ENCODE measurements around the gene IL19. TPM values are rescaled to one million over a fixed set of nuclear protein-coding genes. Genes with fewer than 3 reads are reported as not detected.

Gene IL19
- total and polyA plus RNA-seq, 2 donors = not detected

DNA sequence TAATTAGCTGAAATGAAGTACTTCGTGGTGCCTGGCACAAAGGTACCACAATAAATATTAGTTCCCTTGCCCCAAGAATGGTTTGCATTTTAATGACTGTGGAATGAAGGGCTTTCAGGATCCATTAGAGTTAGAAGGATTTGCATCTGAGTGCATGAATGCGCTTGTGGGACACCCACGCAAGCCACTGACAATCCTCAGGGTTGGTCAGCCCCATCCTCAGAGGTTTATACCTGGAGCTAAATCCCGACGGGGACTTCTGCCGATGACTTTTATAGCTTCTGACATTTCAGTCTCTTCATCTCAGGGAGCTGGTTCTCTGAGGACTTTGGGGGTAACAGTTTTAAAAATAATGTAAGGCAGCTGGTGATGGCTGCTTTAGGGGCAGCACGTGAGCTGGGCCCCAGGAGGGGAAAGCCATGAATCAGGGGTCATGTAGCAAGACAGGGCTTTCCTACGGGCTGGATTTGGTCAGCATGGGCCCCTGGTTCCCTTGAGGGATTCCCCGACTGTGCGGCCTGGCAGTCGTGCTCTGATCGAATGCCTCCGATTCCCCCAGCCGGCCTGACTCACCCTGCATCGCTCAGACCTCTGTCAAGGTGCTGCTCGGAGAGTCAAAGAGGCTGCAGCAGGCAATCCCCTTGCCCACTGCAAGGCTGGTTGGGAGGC is 22.5 kb downstream of the IL19 start:
- no peaks in the 10 kb centered on the region for H3K4me1 ChIP-seq (ENCODE audit: insufficient read depth)
- no peaks in the 10 kb centered on the region for H3K36me3 ChIP-seq (ENCODE audit: insufficient read depth)
- WGBS = 84% methylated on average over 16 of the region's 16 CpGs
- H3K4me3 ChIP-seq (ENCODE audit: low read depth, low read length) = no peak overlapping the region
- DNase-seq (ENCODE audit: extremely low spot score) = no peak
- no peak overlapping the region for H3K27ac ChIP-seq (ENCODE audit: low read depth)

DNA sequence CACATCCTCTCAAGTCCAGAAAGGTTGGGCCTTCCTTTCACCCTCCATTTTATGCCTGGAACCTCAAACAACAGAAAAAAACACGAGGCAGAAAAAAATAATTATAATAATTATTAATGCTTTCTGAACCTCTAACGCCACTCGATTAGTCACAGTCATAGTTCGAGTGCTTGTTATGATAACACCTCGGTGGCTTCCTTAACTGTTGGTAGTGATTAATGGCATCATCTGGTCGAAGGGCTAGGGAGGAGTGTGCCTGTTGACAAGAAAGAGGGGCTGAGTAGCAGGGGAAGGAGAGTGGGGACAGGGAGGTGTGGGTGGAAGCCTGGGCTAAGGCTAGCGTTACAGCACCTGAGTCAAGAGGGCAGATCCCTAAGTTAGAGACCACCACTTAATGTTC is 23.0 kb downstream of the IL19 start:
- Histone ChIP-seq H3K27ac (ENCODE audit: low read depth) (no peak overlapping the region), H3K4me3 (ENCODE audit: low read depth, low read length) (no peak overlapping the region), H3K36me3 (ENCODE audit: insufficient read depth) (no peaks in the 10 kb centered on the region), H3K4me1 (ENCODE audit: insufficient read depth) (no peaks in the 10 kb centered on the region)
- no peak for DNase-seq (ENCODE audit: extremely low spot score)
- WGBS = 74% methylated on average over 7 of the region's 7 CpGs

DNA sequence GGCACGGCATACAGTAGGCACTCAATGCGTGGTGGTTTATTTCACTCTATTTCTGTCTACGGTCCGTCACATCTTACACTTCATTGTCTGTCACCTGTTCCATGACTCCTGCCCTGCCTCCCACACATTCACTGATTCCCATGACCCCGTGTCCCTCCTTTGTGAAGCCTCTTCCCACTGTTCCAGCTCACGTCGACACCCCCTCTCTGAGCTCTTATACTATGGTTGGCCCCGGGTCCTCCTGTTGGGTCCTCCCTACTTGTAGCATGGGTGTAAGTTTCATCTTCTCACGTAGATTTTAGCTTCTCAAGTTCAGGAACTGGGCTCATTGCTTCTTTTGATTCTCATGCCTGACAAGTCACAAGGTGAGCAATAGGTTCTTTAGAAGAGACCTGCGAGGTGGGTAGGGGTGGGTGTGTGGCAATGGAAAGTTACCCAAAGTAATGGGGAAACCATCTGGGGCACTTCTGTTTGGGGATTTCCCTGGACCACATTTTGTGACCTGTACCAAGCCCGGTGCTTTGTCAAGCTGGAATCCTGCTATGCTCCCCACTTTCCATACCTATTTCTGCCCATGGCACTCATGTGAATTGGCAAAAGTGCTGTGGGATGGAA is 23.8 kb downstream of the IL19 start:
- Histone ChIP-seq H3K36me3 (ENCODE audit: insufficient read depth) (no peaks in the 10 kb centered on the region), H3K4me1 (ENCODE audit: insufficient read depth) (no peaks in the 10 kb centered on the region), H3K27ac (ENCODE audit: low read depth) (no peak overlapping the region), H3K4me3 (ENCODE audit: low read depth, low read length) (no peak overlapping the region)
- WGBS = 87% methylated on average over 11 of the region's 11 CpGs
- DNase-seq (ENCODE audit: extremely low spot score) = no peak

DNA sequence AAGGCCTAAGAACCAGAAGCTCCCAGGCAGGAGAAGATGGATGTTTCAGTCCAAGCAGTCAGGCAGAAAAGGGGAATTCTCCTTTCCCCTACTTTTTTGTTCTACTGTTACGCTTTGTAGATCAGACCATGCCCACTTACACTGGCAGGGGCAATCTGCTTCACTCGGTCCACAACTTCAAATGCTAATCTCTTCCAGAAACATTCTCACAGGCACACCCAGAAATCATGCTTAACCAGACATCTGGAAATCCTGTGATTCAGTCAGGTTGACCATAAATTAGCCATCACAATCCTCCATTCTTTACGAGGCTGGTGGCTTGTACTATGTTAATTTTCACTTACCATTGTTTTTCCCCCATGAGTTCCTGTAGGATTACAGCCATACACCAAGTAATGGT is 25.5 kb downstream of the IL19 start:
- WGBS = 73% methylated on average over 3 of the region's 3 CpGs
- H3K4me3 ChIP-seq (ENCODE audit: low read depth, low read length) = no peak overlapping the region
- H3K27ac ChIP-seq (ENCODE audit: low read depth) = no peak overlapping the region
- H3K36me3 ChIP-seq (ENCODE audit: insufficient read depth) = no peaks in the 10 kb centered on the region
- H3K4me1 ChIP-seq (ENCODE audit: insufficient read depth) = no peaks in the 10 kb centered on the region
- no peak for DNase-seq (ENCODE audit: extremely low spot score)

DNA sequence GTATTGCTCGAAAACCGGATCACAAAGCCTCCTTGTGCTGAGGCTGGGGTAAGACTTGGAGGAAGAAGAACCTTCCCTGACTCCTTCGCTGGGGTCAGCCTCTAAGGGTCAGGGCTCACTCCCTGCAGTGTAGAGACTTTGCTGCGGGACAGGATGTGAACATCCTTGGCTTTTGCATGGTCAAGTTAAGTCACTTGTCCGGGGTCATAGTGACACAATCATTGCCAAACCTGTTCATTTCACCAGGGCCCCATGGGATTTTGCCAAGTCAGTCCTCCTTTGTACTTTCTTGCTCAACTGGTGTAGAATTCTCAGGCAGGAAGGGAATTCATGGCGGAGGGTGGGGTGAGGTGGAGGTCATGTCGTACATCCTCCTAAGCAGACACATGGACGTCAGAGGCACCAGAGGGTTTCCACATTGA is 26.4 kb downstream of the IL19 start:
- Histone ChIP-seq H3K27ac (ENCODE audit: low read depth) (no peak overlapping the region), H3K36me3 (ENCODE audit: insufficient read depth) (no peaks in the 10 kb centered on the region), H3K4me3 (ENCODE audit: low read depth, low read length) (no peak overlapping the region), H3K4me1 (ENCODE audit: insufficient read depth) (no peaks in the 10 kb centered on the region)
- no peak for DNase-seq (ENCODE audit: extremely low spot score)
- WGBS = 86% methylated on average over 8 of the region's 8 CpGs

DNA sequence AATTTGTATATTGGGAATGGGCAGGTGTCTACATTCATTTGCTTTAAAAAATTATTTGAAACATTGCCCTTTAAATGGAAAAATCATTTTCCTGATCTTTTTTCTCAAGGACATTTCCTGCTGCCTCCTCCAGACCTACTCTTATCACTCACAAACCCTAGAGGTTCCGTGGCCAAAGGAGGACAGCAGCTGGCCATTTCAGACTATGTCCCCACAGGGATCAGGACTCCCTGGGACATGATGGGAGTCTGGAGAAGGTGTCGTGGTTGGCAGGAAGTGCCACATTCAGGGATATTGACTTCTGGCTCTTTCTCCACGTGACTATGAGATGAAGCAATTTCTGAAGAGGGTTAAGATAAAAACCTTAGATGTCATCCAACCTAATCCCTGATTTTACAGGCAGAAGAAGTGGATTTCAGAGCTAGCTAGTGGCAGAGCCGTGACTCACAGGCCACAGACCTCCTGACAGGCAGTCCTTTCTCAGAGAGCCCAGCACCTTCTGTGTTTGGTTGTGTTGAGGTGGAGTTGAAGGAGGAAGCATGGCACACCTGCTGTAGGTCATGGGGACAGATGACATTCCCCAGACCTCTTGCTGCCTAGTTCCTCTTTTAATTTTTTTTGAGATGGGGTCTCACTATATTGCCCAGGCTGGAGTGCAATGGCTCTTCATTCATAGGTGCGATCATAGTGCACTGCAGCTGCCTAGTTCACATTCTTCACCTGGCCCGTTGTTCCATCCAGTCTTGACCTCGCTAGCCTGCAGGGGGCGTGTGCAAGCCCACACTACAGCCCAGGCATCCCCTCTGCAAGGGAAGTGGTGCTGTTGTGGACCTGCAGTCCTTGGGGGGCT is 27.2 kb downstream of the IL19 start:
- no peak overlapping the region for H3K4me3 ChIP-seq (ENCODE audit: low read depth, low read length)
- H3K27ac ChIP-seq (ENCODE audit: low read depth) = no peak overlapping the region
- H3K36me3 ChIP-seq (ENCODE audit: insufficient read depth) = no peaks in the 10 kb centered on the region
- no peak for DNase-seq (ENCODE audit: extremely low spot score)
- H3K4me1 ChIP-seq (ENCODE audit: insufficient read depth) = no peaks in the 10 kb centered on the region
- WGBS = 49% methylated on average over 8 of the region's 8 CpGs

DNA sequence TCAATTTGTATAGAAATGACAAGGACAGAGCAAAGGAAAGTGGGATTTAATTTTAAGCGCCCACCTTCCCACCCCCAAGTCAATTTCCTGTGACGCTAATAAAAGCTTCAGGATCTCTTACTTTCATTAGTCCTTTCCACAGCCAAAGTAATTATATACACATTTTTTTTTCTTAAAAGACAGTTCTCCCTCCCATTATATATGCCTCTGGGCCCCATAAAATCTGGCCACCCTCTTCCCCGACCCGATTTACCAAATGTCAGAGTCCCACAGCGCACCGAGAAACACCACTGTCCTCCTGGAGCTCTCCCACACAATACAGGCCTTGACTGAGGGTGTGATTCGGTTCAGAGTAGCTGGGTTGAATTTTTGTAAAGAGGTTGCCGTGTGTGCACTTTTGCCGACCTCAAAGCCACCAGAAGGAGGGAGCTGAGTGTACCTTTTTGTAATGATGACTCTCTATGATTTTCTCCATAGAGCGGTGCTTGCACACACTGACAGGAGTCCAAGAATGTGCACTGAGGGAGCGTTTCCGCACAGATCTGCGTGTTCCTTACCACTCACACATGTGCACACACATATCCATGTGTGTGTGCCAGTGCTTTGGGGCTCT is 27.9 kb downstream of the IL19 start:
- Histone ChIP-seq H3K36me3 (ENCODE audit: insufficient read depth) (no peaks in the 10 kb centered on the region), H3K27ac (ENCODE audit: low read depth) (no peak overlapping the region), H3K4me3 (ENCODE audit: low read depth, low read length) (no peak overlapping the region), H3K4me1 (ENCODE audit: insufficient read depth) (no peaks in the 10 kb centered on the region)
- DNase-seq (ENCODE audit: extremely low spot score) = no peak
- 76% methylated on average over 13 of the region's 13 CpGs for WGBS

DNA sequence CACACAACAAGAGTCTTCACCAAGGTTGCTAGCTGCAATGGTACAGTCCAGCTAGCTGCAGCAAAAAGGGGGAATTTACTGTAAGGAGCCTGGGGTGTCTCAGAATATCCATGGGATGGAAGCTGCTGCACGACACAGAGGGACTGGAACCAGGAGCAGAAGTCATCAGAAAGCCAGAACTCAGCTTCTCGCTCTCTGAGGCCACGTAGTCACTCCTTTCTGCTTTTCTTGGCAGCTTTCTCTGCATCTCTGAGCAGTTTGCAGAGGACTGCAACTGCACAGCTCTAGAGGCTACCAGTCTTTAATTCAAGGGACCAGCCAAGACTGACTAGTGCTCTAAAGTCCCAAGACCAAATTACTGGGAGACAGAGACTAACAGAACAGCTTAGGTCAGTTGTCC is 28.7 kb downstream of the IL19 start:
- 83% methylated on average over 3 of the region's 3 CpGs for WGBS
- Histone ChIP-seq H3K36me3 (ENCODE audit: insufficient read depth) (no peaks in the 10 kb centered on the region), H3K4me1 (ENCODE audit: insufficient read depth) (no peaks in the 10 kb centered on the region), H3K4me3 (ENCODE audit: low read depth, low read length) (no peak overlapping the region), H3K27ac (ENCODE audit: low read depth) (no peak overlapping the region)
- DNase-seq (ENCODE audit: extremely low spot score) = no peak

DNA sequence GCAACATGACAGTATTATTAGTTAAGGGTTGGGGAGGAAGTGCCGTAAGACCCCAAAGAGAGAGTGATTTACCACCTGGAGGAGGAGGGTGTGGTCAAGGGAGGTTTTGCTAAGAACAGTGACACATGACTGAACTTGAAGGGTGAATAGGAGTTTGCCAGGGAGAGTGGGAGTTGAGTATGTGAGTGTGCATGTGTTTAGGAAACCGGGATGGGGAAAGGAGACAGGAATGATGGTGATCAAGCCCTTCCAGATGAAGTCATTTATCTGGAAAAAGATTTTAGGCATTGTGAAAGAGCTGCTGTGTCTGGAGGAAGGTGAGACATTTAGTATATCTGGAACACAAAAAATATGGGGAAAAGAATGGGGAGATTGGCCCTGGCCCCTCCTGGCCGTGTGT is 29.8 kb downstream of the IL19 start:
- no peak for DNase-seq (ENCODE audit: extremely low spot score)
- WGBS = 74% methylated on average over 3 of the region's 3 CpGs
- no peak overlapping the region for H3K4me3 ChIP-seq (ENCODE audit: low read depth, low read length)
- no peaks in the 10 kb centered on the region for H3K36me3 ChIP-seq (ENCODE audit: insufficient read depth)
- no peak overlapping the region for H3K27ac ChIP-seq (ENCODE audit: low read depth)
- H3K4me1 ChIP-seq (ENCODE audit: insufficient read depth) = no peaks in the 10 kb centered on the region

DNA sequence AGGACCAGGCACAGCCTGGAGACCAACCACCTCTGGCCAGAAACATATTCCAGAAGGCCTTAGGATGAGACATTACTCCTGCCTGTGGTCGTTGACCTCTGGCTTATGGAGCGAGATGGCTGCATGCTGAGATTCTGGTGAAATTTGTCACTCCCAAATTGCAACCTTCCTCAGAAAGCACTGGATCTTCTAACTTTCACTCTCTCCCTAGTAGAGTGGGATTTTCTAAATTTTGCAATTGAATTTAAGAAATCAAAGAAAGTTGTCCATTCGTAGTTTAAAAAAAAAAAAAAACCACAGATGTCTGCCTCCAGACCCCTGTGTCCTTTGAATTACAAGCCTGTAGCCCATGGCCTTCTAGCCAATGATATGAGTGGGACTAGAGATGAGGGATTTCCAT is 30.3 kb downstream of the IL19 start:
- 84% methylated on average over 3 of the region's 3 CpGs for WGBS
- no peak for DNase-seq (ENCODE audit: extremely low spot score)
- Histone ChIP-seq H3K4me3 (ENCODE audit: low read depth, low read length) (no peak overlapping the region), H3K27ac (ENCODE audit: low read depth) (no peak overlapping the region), H3K36me3 (ENCODE audit: insufficient read depth) (no peaks in the 10 kb centered on the region), H3K4me1 (ENCODE audit: insufficient read depth) (no peaks in the 10 kb centered on the region)

DNA sequence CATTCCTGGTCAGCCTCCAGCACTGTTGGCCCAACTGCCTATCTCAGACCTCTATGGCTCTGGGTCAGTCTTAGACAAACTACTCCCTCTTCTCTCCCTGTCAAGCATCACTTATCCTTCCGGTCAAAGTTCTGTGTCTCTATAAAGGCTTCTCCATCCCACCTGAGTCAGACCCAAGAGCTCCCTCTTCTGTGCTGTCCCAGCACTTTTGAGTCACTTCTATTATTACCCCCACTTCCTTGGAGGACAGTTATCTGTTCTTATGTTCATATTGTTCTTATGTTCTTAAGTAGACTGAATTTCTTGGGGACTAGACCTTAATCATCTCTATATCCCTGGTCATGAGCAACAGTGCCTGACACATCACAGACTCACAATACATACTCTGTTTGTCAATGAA is 30.9 kb downstream of the IL19 start:
- no peak for DNase-seq (ENCODE audit: extremely low spot score)
- Histone ChIP-seq H3K36me3 (ENCODE audit: insufficient read depth) (no peaks in the 10 kb centered on the region), H3K27ac (ENCODE audit: low read depth) (no peak overlapping the region), H3K4me1 (ENCODE audit: insufficient read depth) (no peaks in the 10 kb centered on the region), H3K4me3 (ENCODE audit: low read depth, low read length) (no peak overlapping the region)
- WGBS = 89% methylated on average over 1 of the region's 1 CpG

DNA sequence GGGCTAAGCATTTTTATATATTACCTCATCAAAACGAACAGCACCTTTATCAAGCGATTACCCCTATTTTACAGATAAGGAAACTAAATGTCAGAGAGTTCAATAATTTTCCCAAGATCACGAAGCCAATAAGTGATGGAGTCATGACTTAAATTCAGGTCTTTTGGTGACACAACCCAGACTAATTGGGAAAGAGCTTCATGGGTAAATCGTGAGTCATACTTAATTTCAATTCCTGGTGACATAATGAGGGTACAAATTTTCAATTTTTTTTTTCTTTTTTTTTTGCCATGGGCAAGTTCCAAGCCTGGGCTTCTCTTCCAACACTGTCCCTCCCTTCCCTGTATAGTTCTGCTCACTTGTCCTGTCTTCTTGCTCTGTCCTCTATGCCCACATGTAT is 31.8 kb downstream of the IL19 start:
- Histone ChIP-seq H3K4me1 (ENCODE audit: insufficient read depth) (no peaks in the 10 kb centered on the region), H3K4me3 (ENCODE audit: low read depth, low read length) (no peak overlapping the region), H3K27ac (ENCODE audit: low read depth) (no peak overlapping the region), H3K36me3 (ENCODE audit: insufficient read depth) (no peaks in the 10 kb centered on the region)
- WGBS = 91% methylated on average over 4 of the region's 4 CpGs
- no peak for DNase-seq (ENCODE audit: extremely low spot score)

DNA sequence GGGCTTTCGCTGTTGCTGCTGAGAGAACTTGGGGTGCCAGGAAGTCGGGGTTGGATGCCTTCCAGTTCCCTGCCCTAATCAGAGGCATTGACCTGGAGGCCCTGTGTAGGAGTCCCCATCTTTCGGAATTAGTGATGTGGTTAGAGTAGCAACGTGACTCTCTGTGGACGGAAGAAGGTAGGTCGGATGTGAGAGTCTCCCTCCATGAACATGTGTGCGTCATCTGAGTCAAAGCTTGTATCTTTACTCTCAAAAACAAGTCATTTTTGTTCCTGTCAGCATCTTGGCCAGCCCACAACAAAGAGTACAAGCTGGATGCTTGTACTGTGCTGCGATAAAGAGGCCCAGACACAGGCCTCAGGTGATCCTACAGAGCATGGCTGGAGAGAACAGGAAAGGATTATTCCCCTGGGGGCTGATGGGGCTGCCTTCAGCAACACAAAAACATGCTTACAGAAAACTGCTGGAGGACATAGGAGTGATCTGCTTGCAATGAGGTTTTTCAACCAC is 32.7 kb downstream of the IL19 start:
- WGBS = 86% methylated on average over 8 of the region's 8 CpGs
- no peaks in the 10 kb centered on the region for H3K4me1 ChIP-seq (ENCODE audit: insufficient read depth)
- H3K36me3 ChIP-seq (ENCODE audit: insufficient read depth) = no peaks in the 10 kb centered on the region
- no peak for DNase-seq (ENCODE audit: extremely low spot score)
- H3K4me3 ChIP-seq (ENCODE audit: low read depth, low read length) = no peak overlapping the region
- no peak overlapping the region for H3K27ac ChIP-seq (ENCODE audit: low read depth)

Measured in urinary bladder (tissue), 4 donors.